B cell (primary cell): ENCODE measurements around the gene DAZAP1.

Experiments used
- CTCF ChIP-seq: fragments of 200-600 bp; IDR thresholded peaks from one replicate; pipeline ENCODE4 v1.8.0; 2022; ENCODE audit warnings: antibody characterized with exemption, mild to moderate bottlenecking
- EZH2 ChIP-seq: IDR thresholded peaks from 2 replicates; pipeline ENCODE4 v1.6.1; 2012; ENCODE audit warnings: borderline replicate concordance, low read depth, mild to moderate bottlenecking, moderate library complexity, low read length; ENCODE audit not compliant: insufficient read depth, poor library complexity, severe bottlenecking

- TF ChIP-seq CTCF (no peak), EZH2 (no peak)
These were observed 11.1 kb downstream of the DAZAP1 start for GRCh38 chr19:1418496-1418775.
